ENCODE data around the gene GRID1. TPM values are rescaled to one million over a fixed set of nuclear protein-coding genes. Genes with fewer than 3 reads are reported as not detected.
"Not testable (repeated sequence)": the region's sequence is repeated elsewhere in the genome, so short reads cannot be mapped to it uniquely, and the experiment has no call there.

Gene GRID1
- total RNA-seq, 1 experiment from 2014 or later: 0.07 TPM

DNA sequence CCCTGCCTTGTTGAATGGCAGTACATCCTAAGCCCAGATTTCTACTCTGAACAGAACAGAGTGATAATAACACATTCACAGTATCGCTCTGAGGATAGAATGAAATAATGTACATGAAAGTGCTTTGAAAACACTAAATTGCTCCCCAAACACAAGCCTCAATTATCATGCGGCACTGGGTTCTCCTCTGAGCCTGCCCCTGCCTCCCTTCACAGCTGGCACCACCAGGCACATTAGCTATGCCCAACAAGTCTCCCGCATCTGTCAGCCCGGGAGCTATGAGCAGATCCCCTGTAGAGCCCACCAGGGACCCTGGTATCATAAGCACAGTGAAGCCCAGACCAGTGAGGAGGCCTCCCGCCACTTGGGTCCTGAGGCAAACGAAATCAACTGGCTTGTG lies 405.5 kb downstream of the GRID1 start:
- no peak overlapping the region for H3K27ac ChIP-seq (ENCODE audit: low read length)
- no peak overlapping the region for H3K4me3 ChIP-seq (ENCODE audit: low read length)
- no peak overlapping the region for H3K9ac ChIP-seq (ENCODE audit: low read length)
- H3K36me3 ChIP-seq (ENCODE audit: insufficient read depth, low read length): no peaks in the 10 kb centered on the region
- no peaks in the 10 kb centered on the region for H3K9me2 ChIP-seq (replicated peaks; ENCODE audit: insufficient read depth, low read length)
- no peaks in the 10 kb centered on the region for H3K4me1 ChIP-seq (ENCODE audit: low read length)
- no peaks in the 10 kb centered on the region for H3K27me3 ChIP-seq (ENCODE audit: low read length)
- H4K20me1 ChIP-seq (ENCODE audit: insufficient read depth, low read depth, low read length): no peaks in the 10 kb centered on the region
- no peak overlapping the region for H2AFZ ChIP-seq (ENCODE audit: low read length)
- no peaks in the 10 kb centered on the region for H3K79me2 ChIP-seq (ENCODE audit: low read length)
- H3K9me3 ChIP-seq (ENCODE audit: low read length): no peaks in the 10 kb centered on the region
- H3K4me2 ChIP-seq (ENCODE audit: low read depth, low read length, poor library complexity, severe bottlenecking): no peak overlapping the region
- no peak for DNase-seq

DNA sequence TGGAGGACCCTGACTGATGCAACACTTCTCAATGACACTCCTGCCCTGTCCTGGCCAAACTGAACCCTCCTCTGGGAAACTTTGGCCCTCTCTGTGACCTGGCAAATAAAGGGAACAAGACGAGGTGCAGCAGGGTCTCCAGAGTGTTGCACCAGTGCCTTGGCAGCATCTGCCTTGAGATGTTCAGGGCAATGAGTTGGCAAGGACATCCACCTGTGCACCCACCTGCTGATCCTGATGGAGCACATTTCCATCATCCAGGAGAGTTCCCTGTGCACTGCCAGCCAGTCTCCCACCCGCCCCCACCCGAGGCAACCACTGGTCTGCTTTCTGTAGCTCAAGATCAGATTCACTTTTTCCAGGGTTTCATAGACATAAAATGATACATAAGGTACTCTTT lies 407.4 kb downstream of the GRID1 start:
- Histone ChIP-seq H3K9me2 (replicated peaks; ENCODE audit: insufficient read depth, low read length) (no peaks in the 10 kb centered on the region), H3K4me1 (ENCODE audit: low read length) (no peaks in the 10 kb centered on the region), H2AFZ (ENCODE audit: low read length) (no peak overlapping the region), H3K4me2 (ENCODE audit: low read depth, low read length, poor library complexity, severe bottlenecking) (no peak overlapping the region), H3K9ac (ENCODE audit: low read length) (no peak overlapping the region), H3K36me3 (ENCODE audit: insufficient read depth, low read length) (no peaks in the 10 kb centered on the region), H3K27ac (ENCODE audit: low read length) (no peak overlapping the region), H3K9me3 (ENCODE audit: low read length) (no peaks in the 10 kb centered on the region), H4K20me1 (ENCODE audit: insufficient read depth, low read depth, low read length) (no peaks in the 10 kb centered on the region), H3K27me3 (ENCODE audit: low read length) (no peaks in the 10 kb centered on the region), H3K4me3 (ENCODE audit: low read length) (no peak overlapping the region), H3K79me2 (ENCODE audit: low read length) (no peaks in the 10 kb centered on the region)
- no peak for DNase-seq

DNA sequence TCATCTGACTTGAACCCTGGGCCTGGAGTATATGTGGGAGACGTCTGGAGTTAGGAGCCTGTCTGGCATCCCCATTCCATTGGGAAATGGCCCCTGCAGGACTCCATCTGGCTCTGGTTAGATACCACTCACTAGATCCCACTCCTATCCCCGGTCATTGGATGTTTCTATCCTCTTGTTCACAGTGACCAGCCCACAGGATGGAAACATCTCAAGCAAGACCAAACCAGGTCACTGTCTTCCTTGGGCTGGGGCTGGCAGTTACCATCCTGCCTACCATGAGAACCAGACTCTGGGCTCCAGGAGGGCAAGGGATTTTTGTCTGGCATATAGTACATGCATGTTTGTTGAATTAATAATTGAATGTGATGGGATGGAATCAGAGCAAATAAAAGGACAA lies 415.7 kb downstream of the GRID1 start:
- H3K4me3 ChIP-seq (ENCODE audit: low read length): no peak overlapping the region
- H3K27me3 ChIP-seq (ENCODE audit: low read length): no peaks in the 10 kb centered on the region
- no peaks in the 10 kb centered on the region for H4K20me1 ChIP-seq (ENCODE audit: insufficient read depth, low read depth, low read length)
- H3K9me3 ChIP-seq (ENCODE audit: low read length): no peaks in the 10 kb centered on the region
- no peak overlapping the region for H3K27ac ChIP-seq (ENCODE audit: low read length)
- H3K9ac ChIP-seq (ENCODE audit: low read length): no peak overlapping the region
- no peaks in the 10 kb centered on the region for H3K9me2 ChIP-seq (replicated peaks; ENCODE audit: insufficient read depth, low read length)
- no peak overlapping the region for H3K4me2 ChIP-seq (ENCODE audit: low read depth, low read length, poor library complexity, severe bottlenecking)
- no peaks in the 10 kb centered on the region for H3K79me2 ChIP-seq (ENCODE audit: low read length)
- peaks cover 31% of the 10 kb centered on the region for H3K4me1 ChIP-seq (ENCODE audit: low read length)
- no peak overlapping the region for H2AFZ ChIP-seq (ENCODE audit: low read length)
- H3K36me3 ChIP-seq (ENCODE audit: insufficient read depth, low read length): no peaks in the 10 kb centered on the region
- DNase-seq: no peak

DNA sequence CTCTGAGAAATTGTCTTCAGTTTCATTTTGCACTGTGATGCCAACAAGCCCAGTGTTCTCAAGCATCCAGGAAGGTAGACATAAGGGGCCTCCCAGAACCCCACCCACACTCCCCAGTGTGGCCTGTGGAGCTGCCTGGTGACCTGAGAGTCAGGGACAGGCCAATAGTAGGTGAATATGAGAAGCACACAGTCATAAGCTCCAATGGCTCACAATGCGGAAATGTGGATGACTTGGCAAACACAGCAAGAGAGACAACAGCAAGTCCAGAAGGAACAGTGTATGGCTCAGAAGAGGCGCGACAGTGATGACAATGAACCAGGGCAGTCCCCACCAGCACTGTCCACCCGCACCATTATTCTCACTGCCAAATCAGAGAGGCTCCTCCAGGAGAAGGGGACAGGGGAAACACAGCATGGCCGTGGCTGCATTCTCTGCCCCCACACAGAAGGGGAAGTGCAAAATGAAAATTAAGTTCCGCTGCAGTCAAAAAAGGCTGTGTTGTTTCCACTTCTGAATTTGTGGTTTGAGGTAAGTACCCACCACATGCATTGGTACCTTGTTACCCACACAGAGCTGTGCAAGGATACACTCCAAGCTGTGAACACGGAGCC lies 419.8 kb downstream of the GRID1 start:
- Histone ChIP-seq H3K9me3 (ENCODE audit: low read length) (no peaks in the 10 kb centered on the region), H2AFZ (ENCODE audit: low read length) (peak overlapping the region; percentile 26), H3K9me2 (replicated peaks; ENCODE audit: insufficient read depth, low read length) (no peaks in the 10 kb centered on the region), H3K27ac (ENCODE audit: low read length) (peak overlapping the region; percentile 68), H3K9ac (ENCODE audit: low read length) (peak overlapping the region; percentile 64), H3K4me3 (ENCODE audit: low read length) (peak overlapping the region; percentile 58), H4K20me1 (ENCODE audit: insufficient read depth, low read depth, low read length) (no peaks in the 10 kb centered on the region), H3K36me3 (ENCODE audit: insufficient read depth, low read length) (no peaks in the 10 kb centered on the region), H3K4me2 (ENCODE audit: low read depth, low read length, poor library complexity, severe bottlenecking) (peak overlapping the region; percentile 76), H3K27me3 (ENCODE audit: low read length) (no peaks in the 10 kb centered on the region), H3K79me2 (ENCODE audit: low read length) (no peaks in the 10 kb centered on the region), H3K4me1 (ENCODE audit: low read length) (peaks cover 37% of the 10 kb centered on the region)
- peak; percentile 81 for DNase-seq

DNA sequence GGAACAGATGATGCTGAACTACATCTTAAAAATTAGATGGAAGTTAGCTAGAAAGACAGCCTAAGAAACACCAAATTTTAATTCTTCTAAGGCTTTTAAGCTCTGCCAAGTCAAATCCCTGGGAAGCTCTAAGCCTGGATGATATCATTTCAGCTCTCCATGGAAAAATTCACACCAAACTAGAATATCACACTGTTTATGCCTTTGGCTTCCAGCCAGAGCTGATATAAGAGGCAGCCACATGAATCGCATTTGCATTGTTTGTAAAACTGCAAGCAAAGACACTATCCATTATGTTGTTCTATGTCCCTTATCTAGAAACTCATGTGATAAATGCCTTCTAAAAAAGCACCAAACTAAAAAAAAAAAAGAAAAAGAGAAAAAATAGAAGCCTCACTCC lies 430.4 kb downstream of the GRID1 start:
- Histone ChIP-seq H3K4me1 (ENCODE audit: low read length) (no peaks in the 10 kb centered on the region), H3K36me3 (ENCODE audit: insufficient read depth, low read length) (no peaks in the 10 kb centered on the region), H2AFZ (ENCODE audit: low read length) (no peak overlapping the region), H3K9me3 (ENCODE audit: low read length) (no peaks in the 10 kb centered on the region), H3K79me2 (ENCODE audit: low read length) (no peaks in the 10 kb centered on the region), H3K27me3 (ENCODE audit: low read length) (no peaks in the 10 kb centered on the region), H3K4me2 (ENCODE audit: low read depth, low read length, poor library complexity, severe bottlenecking) (no peak overlapping the region), H3K27ac (ENCODE audit: low read length) (no peak overlapping the region), H3K4me3 (ENCODE audit: low read length) (no peak overlapping the region), H3K9ac (ENCODE audit: low read length) (no peak overlapping the region), H3K9me2 (replicated peaks; ENCODE audit: insufficient read depth, low read length) (no peaks in the 10 kb centered on the region), H4K20me1 (ENCODE audit: insufficient read depth, low read depth, low read length) (no peaks in the 10 kb centered on the region)
- no peak for DNase-seq

DNA sequence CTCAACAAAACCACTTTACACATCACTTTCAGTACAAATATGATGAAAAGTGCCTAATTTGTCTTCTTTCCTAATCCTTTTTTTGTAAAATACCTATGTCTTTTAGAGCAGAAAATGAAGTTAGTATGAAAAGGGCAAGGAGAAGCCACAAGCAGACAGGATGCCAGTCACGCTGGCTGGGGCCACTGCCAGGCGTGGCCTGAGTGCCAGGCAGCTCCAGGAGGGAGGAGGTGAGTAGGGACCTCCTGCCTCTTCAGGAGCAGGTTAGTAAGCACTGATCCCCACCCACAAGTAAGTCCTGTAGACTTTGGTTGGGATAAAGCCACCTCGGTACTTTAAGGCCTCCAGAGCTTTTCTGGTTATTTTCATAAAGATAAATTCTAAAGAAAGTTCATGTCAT lies 432.0 kb downstream of the GRID1 start:
- Histone ChIP-seq H3K36me3 (ENCODE audit: insufficient read depth, low read length) (no peaks in the 10 kb centered on the region), H3K9me2 (replicated peaks; ENCODE audit: insufficient read depth, low read length) (no peaks in the 10 kb centered on the region)

DNA sequence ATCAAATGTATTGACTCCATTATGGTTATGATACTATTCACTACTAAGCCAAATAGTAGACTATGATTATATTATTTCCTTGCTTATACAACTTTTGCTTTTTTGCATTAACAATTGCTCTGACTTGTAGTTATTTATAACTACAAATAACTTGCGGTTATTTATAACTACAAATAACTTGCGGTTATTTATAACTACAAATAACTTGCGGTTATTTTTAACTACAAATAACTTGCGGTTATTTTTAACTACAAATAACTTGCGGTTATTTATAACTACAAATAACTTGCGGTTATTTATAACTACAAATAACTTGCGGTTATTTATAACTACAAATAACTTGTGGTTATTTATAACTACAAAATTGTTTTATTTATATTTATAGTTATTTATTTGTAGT lies 436.6 kb downstream of the GRID1 start:
- not testable (repeated sequence) for H3K4me3 ChIP-seq (ENCODE audit: low read length); H3K9me3 ChIP-seq (ENCODE audit: low read length); H4K20me1 ChIP-seq (ENCODE audit: insufficient read depth, low read depth, low read length); H2AFZ ChIP-seq (ENCODE audit: low read length); H3K27ac ChIP-seq (ENCODE audit: low read length); DNase-seq; H3K27me3 ChIP-seq (ENCODE audit: low read length); H3K4me1 ChIP-seq (ENCODE audit: low read length); H3K9me2 ChIP-seq (replicated peaks; ENCODE audit: insufficient read depth, low read length); H3K4me2 ChIP-seq (ENCODE audit: low read depth, low read length, poor library complexity, severe bottlenecking); H3K9ac ChIP-seq (ENCODE audit: low read length); H3K79me2 ChIP-seq (ENCODE audit: low read length); H3K36me3 ChIP-seq (ENCODE audit: insufficient read depth, low read length)

More for the DNA sequence above, 432.0 kb downstream of the GRID1 start:
- Histone ChIP-seq H3K4me2 (ENCODE audit: low read depth, low read length, poor library complexity, severe bottlenecking) (no peak overlapping the region), H3K27me3 (ENCODE audit: low read length) (no peaks in the 10 kb centered on the region), H4K20me1 (ENCODE audit: insufficient read depth, low read depth, low read length) (no peaks in the 10 kb centered on the region), H3K4me1 (ENCODE audit: low read length) (no peaks in the 10 kb centered on the region), H3K27ac (ENCODE audit: low read length) (no peak overlapping the region), H3K4me3 (ENCODE audit: low read length) (no peak overlapping the region), H3K79me2 (ENCODE audit: low read length) (no peaks in the 10 kb centered on the region), H3K9ac (ENCODE audit: low read length) (no peak overlapping the region), H3K9me3 (ENCODE audit: low read length) (no peaks in the 10 kb centered on the region), H2AFZ (ENCODE audit: low read length) (no peak overlapping the region)
- no peak for DNase-seq

DNA sequence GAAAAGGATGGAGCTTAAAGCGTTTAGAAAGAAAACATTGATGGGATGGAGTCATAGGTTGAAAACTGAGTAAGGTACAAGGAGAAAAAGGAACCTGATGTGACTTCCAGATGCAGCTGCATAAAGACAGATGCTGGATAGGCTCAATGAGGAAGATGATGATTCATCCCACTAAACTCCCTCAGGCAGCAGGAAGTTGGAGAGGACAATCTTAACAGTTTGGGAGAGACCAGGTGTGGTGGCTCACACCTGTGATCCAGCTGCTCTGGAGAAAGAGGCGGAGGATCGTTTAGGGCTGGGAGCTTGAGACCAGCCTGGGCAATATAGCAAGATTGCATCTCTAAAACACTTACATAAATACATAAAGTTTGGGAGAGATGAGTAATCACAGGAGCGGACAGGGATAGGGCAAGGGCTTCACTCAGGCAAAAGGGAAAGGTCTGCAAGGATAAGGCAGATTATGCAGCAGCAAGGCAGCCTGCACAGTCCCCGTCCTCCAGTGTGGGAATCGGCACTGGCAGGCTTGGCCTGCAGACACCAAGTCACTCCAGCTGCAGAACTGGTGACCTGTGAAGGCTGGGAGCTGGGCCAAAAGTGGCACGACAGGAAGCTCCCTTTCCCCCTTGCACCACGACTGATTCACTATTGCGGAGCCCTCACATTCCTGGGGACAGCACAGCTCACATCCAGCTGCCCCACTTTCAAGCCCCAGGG lies 438.5 kb downstream of the GRID1 start:
- Histone ChIP-seq H3K9ac (ENCODE audit: low read length) (no peak overlapping the region), H3K4me1 (ENCODE audit: low read length) (no peaks in the 10 kb centered on the region), H2AFZ (ENCODE audit: low read length) (no peak overlapping the region), H3K27me3 (ENCODE audit: low read length) (no peaks in the 10 kb centered on the region), H3K9me2 (replicated peaks; ENCODE audit: insufficient read depth, low read length) (no peaks in the 10 kb centered on the region), H3K4me2 (ENCODE audit: low read depth, low read length, poor library complexity, severe bottlenecking) (no peak overlapping the region), H3K9me3 (ENCODE audit: low read length) (no peaks in the 10 kb centered on the region), H3K27ac (ENCODE audit: low read length) (no peak overlapping the region), H3K36me3 (ENCODE audit: insufficient read depth, low read length) (no peaks in the 10 kb centered on the region), H3K4me3 (ENCODE audit: low read length) (no peak overlapping the region), H3K79me2 (ENCODE audit: low read length) (no peaks in the 10 kb centered on the region), H4K20me1 (ENCODE audit: insufficient read depth, low read depth, low read length) (no peaks in the 10 kb centered on the region)
- no peak for DNase-seq

Measured in Karpas-422 (cell line).